ENCODE data around the gene KRTAP5-7.
"Not testable (repeated sequence)": the region's sequence is repeated elsewhere in the genome, so short reads cannot be mapped to it uniquely, and the experiment has no call there.

Gene KRTAP5-7

DNA sequence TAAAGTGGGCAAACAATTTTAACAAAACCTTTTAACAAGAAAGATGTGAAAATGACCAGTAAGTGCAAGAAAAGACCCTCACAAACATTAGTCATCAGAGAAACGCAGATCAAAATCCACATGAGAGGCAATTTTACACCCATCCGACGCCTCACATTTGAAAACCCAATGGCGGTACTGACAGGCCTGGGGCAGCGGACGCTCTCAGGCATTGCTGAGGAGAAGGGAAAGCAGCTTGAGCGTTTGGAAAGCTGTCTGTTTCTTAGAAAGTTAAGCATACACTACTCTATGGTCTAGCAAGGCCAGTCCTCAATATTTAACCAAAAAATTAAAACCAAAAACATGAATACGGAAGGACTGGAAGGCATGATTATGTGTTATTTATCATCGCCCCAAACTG lies 8.8 kb downstream of the KRTAP5-7 start:
- no peak for DNase-seq

DNA sequence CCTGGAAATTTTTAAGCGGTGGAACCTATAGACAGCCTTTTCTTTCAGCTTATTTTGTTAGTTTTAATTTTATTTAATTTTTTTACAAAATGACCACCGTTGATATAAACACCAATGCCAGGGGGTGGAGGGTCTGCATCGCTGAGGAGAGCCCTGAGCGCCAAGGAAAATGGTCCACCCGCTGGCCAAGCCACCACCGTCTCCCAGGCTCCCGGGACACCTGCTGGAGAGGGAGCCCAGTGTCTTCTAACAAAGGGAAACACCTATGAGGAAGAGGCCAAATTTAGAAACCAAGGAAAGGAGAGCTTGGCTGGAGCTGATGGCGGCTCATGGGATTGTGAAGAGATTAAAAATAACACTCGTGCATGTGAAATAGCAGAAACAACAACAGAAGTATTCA lies 10.5 kb downstream of the KRTAP5-7 start:
- no peak for DNase-seq

DNA sequence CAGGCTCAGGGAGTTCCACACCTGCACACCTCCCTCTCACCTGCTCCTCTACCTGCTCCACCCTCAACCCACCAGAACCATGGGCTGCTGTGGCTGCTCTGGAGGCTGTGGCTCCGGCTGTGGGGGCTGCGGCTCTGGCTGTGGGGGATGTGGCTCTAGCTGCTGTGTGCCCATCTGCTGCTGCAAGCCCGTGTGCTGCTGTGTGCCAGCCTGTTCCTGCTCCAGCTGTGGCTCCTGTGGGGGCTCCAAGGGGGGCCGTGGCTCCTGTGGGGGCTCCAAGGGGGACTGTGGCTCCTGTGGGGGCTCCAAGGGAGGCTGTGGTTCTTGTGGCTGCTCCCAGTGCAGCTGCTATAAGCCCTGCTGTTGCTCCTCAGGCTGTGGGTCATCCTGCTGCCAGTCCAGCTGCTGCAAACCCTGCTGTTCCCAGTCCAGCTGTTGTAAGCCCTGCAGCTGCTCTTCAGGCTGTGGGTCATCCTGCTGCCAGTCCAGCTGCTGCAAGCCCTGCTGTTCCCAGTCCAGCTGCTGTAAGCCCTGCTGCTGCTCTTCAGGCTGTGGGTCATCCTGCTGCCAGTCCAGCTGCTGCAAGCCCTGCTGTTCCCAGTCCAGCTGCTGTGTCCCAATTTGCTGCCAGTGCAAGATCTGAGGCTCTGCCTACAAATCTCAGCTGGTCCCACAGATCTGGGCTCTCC lies 11.1 kb downstream of the KRTAP5-7 start, which contains the start of gene KRTAP5-8:
Gene KRTAP5-8 (plus strand): TSS at position 49 of the 689 bp plus-strand sequence. CDS start 31 bp downstream, at position 80.
- not testable (repeated sequence) for DNase-seq

DNA sequence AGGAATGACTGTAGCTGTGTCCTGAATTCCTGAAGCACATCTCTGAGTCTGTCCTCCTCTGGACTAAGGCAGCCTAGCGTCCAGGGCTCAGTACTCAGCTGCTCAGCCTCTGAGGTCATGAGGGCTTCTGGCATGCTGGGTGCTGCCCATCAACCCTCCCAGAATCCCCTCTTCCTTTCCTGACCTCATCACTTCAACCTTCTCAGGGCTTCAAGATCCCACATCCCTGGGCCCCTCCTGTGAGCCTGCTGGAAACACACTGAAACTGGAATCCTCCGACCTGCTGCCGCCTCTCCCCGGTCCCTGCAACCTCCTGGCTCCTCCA lies 11.6 kb downstream of the KRTAP5-7 start:
- no peak for DNase-seq

- DNase-seq: no peak
Observed at GRCh38 chr11:71539017-71539416, 11.9 kb downstream of the KRTAP5-7 start.

GRCh38 chr11:71539971-71540370 lies 12.9 kb downstream of the KRTAP5-7 start:
- DNase-seq: not testable (repeated sequence)

DNA sequence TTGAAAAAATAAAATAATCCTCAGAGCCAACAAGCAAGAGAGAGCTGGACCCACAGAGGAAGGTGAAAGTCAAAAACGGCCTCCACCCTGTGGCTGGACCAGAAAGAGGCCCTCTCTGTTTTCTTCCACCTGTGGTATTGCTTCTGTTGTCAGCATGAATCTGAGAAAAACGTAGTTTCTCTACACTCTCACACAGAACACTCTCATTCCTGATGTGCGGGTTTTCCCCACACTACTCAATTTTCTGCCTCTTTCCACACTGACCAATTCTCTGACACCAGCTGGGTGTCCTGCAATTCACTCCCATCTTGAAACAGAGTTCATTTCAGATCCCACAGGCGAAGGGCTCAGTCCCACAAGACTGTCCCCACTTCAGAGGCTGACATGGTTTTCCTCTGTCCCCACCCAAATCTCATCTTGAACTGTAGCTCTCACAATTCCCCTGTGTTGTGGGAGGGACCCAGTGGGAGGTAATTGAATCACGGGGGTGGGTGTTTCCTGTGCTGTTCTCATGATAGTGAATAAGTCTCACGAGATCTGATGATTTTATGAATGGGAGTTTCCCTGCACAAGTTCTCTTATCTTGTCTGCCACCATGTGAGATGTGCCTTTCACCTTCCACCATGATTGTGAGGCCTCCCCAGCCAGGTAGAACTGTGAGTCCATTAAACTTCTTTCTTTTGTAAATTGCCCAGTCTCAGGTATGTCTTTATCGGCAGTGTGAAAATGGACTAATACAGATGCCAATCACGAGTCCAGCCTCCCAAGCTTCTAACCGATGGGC lies 13.6 kb downstream of the KRTAP5-7 start:
- DNase-seq: not testable (repeated sequence)

DNA sequence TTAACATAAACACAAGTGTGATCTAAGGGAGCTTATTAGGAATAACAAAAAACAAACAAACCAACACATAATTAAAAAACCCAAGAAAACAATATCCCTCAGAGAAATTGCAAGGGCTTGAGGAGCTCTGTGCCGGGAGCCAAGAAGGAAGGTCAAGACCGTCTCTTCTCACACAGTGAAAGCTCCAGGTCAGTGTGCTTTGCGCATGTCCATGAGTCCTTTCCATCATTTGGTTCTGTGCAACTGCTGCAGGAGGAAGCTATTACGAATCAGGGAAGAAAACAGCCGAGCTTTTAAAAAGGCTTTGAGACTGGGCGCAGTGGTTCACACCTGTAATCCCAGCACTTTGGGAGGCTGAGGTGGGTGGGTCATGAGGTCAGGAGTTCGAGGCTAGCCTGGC lies 15.3 kb downstream of the KRTAP5-7 start:
- no peak for DNase-seq

DNA sequence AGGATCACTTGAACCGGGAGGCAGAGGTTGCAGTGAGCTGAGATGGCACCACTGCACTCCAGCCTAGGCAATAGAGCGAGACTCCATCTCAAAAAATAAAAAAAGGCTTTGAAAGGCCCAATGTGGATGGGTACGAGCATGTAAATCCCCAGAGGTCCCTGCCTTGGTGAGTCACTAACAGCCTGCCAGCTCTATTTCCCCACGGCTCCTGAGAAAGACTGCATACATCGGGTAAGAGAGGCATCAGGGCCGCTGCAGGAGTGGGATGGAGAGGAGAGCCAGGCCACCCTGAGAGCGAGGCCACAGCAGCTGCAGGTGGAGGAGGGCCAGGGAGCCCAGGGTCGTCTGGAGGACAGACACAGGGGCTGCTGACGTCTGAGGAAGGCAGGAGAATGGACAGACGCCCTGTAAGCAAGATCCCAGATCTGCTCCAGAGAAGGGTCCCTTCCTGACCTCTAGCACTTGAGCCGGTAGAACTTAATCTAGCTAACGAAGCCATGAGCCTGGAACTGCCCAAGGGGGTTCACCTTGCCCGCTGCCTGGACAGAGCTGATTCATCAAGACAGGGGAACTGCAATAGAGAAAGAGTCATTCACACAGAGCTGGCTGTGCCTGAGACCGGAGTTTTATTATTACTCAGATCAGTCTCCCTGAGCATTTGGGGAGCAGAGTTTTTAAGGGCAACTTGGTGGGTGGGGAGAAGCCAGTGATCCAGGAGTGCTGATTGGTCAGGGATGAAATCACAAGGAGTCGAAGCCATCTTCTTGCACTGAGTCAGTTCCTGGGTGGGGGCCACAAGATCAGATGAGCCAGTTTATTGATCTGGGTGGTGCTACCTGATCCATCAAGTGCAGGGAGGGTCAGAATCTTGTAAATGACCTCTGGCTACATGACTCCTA lies 16.1 kb downstream of the KRTAP5-7 start:
- DNase-seq: no peak

DNA sequence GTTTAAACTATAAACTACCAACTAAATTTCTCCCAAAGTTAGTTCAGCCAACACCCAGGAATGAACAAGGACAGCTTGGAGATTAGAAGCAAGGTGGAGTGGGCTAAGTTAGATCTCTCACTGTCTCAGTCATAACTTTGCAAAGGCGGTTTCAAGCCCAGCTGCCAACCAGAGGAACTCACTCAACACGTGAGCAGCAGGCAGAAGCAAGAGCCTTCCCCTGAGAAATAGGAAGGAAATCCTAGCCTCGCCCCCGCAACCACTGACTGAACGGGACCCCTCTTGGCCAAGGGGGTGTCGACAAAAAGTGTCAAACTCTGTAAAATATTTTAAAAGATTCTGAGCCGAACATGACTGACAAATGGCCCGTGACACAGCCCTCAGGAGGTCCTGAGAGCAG lies 16.8 kb downstream of the KRTAP5-7 start:
- no peak for DNase-seq

GRCh38 chr11:71544525-71545214 lies 17.6 kb downstream of the KRTAP5-7 start:
- DNase-seq: no peak

DNA sequence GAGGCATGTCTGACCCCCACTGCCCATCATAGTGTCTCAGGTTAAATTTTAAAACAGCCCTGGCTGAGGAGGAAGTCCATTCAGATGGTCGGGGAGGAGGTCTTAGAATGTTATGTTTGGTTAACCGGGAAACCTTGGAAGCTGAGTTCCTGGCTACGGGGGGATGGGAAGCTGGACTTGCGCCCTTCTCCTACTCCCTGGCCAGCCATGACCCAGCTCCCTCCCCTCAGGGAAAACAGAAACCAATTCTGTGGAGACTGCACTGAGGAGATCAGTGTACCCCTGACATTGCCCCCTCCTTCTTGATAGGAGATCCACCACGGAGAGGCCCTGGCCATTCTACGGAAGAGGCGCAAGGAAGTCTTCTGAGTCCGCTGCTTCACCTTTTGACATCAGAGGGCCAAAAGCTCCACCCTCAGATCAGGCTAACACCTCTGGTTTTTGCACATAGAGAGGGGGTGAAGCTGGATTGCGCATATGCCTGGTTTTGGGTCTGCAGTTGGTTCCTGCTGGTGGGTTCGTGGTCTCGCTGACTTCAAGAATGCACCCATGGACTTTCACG lies 18.4 kb downstream of the KRTAP5-7 start:
- DNase-seq: no peak

GRCh38 chr11:71548120-71548519 lies 21.1 kb downstream of the KRTAP5-7 start, which contains the start of gene KRTAP5-9:
Gene KRTAP5-9, plus strand, starts transcription at chr11:71548420. Its CDS starts 238 bp downstream, at chr11:71548658.
- no peak for DNase-seq

GRCh38 chr11:71548716-71549151 lies 21.7 kb downstream of the KRTAP5-7 start:
- peak; percentile 15 for DNase-seq

DNA sequence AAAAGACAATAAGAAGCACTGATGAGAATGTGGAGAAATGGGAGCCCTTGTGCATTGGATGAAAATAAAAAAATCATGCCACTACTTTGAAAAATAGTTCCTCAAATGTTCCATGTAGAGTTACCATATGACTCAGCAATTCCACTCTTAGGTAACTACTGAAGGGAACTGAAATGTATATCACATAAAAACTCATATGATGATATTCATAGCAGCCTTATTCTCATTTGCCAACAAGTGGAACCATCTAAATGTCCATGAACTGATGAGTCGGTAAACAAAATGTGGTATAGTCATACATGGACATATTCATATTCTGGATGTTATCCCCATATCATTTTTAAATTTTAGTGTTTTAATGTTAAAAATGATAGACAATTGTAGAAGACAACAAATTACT lies 24.6 kb downstream of the KRTAP5-7 start:
- DNase-seq: no peak

- DNase-seq: no peak
Observed at GRCh38 chr11:71554996-71555395, 27.9 kb downstream of the KRTAP5-7 start.

DNA sequence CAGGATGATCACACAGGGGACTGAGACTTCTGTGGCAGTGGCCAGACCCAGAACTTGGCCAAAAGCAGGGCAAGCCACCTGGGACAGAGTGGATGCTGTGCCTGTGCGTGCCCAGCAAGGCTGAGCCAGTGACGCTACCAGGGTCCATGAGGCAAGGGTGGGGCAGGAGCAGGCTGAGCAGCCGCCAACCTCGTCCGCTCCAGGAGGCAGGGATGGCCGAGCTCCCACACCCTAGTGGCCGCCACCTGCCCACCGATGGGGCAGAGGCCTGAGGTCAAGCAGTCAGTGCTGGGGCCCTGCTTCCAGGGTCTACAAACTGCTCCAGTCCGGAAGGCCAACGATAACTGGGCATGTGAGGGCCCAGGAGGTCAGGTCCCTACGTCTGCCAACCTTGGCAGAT lies 28.4 kb downstream of the KRTAP5-7 start:
- peak; percentile 10 for DNase-seq

- DNase-seq: peak; percentile 1
Observed at GRCh38 chr11:71556018-71556417, 29.0 kb downstream of the KRTAP5-7 start.

GRCh38 chr11:71557257-71557656 lies 30.2 kb downstream of the KRTAP5-7 start:
- DNase-seq: no peak

DNA sequence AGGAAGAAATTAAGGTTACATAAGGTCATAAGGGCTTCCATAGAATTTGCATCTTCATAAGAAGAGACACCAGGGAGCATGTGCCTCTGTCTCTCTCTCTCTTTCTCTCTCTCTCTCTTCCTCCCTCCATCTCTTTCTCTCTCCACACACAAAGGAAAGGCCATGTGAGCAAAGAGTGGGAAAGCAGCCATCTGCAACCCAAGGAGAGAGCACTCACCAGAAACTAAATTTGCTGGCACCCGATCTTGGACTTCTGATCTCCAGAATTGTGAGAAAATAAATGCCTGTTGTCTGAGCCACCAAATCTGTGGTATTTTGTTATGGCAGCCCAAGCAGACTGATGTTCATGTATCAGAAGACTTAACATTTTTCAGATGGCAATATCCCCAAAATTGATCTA lies 31.9 kb downstream of the KRTAP5-7 start:
- DNase-seq: no peak

GRCh38 chr11:71562120-71562519 lies 35.1 kb downstream of the KRTAP5-7 start:
- peak; percentile 4 for DNase-seq

DNA sequence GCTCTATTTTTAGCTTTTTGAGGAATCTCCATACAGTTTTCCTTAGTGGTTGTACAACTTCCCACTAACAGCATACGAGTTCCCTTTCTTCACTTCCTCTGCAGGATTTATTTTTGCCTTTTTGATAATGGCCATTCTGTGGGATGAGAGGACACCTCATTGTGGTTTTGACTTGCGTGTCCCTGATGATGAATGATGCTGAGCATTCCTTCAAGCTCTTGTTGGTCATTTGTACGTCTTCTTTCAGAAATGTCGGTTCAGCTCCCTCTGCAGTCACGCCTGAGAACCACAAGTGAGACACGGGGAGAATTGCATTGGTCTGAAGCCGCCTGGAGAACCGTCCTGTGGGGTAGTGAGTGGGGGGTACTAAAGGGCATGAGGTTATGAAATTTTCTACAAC lies 36.3 kb downstream of the KRTAP5-7 start:
- peak; percentile 17 for DNase-seq
